Caco-2 (cell line): ENCODE measurements around the gene RTN4RL1. TPM values are rescaled to one million over a fixed set of nuclear protein-coding genes. Genes with fewer than 3 reads are reported as not detected.

ENCODE experiments used
- BruUV-seq: library from RNA; stranded (reverse); fragments of 400-500 nt; replicated peaks from 2 replicates; lab custom pipeline; 2021; lab: Mats Ljungman, UMichigan
- CTCF ChIA-PET: fragments of 300-600 bp; sonication (Branson Sonifier 250); formaldehyde crosslinking; loops from one replicate; lab custom pipeline; 2022; ENCODE audit warnings: antibody characterized with exemption; lab: Charles Lee
- POLR2A ChIA-PET: fragments of 300-600 bp; sonication (Branson Sonifier 250); formaldehyde crosslinking; loops from one replicate; lab custom pipeline; 2022; ENCODE audit warnings: antibody characterized with exemption; lab: Charles Lee
- DNase-seq, 2 experiments: peaks; one replicate each; pipeline versions ENCODE4 v3.0.0 to v3.0.0-alpha.2; 2020 to 2022
- H3K27me3 ChIP-seq: replicated peaks from 2 replicates; pipeline ENCODE4 v1.6.0; 2011; ENCODE audit warnings: low read length; ENCODE audit not compliant: control insufficient read depth, insufficient read depth
- H3K36me3 ChIP-seq: 2 replicates; pipeline ENCODE4 v1.5.1; 2011; ENCODE audit warnings: low read length; ENCODE audit not compliant: control insufficient read depth, insufficient read depth
- H3K4me1 ChIP-seq: fragments of 250-450 bp; sonication (Bioruptor Pico); 2 replicates; pipeline ENCODE4 v1.5.1; 2020; ENCODE audit warnings: mild to moderate bottlenecking
- H3K4me3 ChIP-seq: 2 replicates; pipeline ENCODE4 v1.5.1; 2011; ENCODE audit warnings: low read depth, mild to moderate bottlenecking, control low read depth, low read length
- H3K9me3 ChIP-seq: fragments of 250-450 bp; sonication (Bioruptor Pico); 2 replicates; pipeline ENCODE4 v1.5.1; 2020; ENCODE audit warnings: mild to moderate bottlenecking, moderate library complexity
- H3K27ac Mint-ChIP-seq: one replicate; pipeline ENCODE4 v1.8.0; 2022; ENCODE audit warnings: mixed read lengths; ENCODE audit not compliant: unreplicated experiment
- H3K27me3 Mint-ChIP-seq: one replicate; pipeline ENCODE4 v1.8.0; 2022; ENCODE audit warnings: mixed read lengths; ENCODE audit not compliant: insufficient read depth, unreplicated experiment
- H3K36me3 Mint-ChIP-seq: one replicate; pipeline ENCODE4 v1.8.0; 2022; ENCODE audit warnings: mild to moderate bottlenecking, mixed read lengths; ENCODE audit not compliant: insufficient read depth, unreplicated experiment
- H3K4me1 Mint-ChIP-seq: one replicate; pipeline ENCODE4 v1.8.0; 2022; ENCODE audit warnings: low read depth, mixed read lengths; ENCODE audit not compliant: unreplicated experiment
- H3K4me3 Mint-ChIP-seq: one replicate; pipeline ENCODE4 v1.8.0; 2022; ENCODE audit warnings: mild to moderate bottlenecking, moderate library complexity, mixed read lengths; ENCODE audit not compliant: unreplicated experiment
- H3K9me3 Mint-ChIP-seq: one replicate; pipeline ENCODE4 v1.8.0; 2022; ENCODE audit warnings: mixed read lengths; ENCODE audit not compliant: unreplicated experiment
- intact Hi-C: fragments of 100-400 bp; cut with micrococcal nuclease; formaldehyde crosslinking; loops from one replicate; pipeline ENCODE4 v1.10.0; 2022; ENCODE audit not compliant: unreplicated experiment
- total RNA-seq: library from RNA; stranded (reverse); gene quantifications from 2 replicates; pipeline ENCODE4 v1.2.3, GENCODE V29; 2022
- TF ChIP-seq, protein P1 (sequence below), 2 experiments: fragments of 200-600 bp in 1 of 2; IDR thresholded peaks; 1 replicate in 1 of 2; 2 replicates in 1 of 2; pipeline versions ENCODE4 v1.5.1 to v1.8.0; 2011 to 2022; ENCODE audit warnings: antibody characterized with exemption in 1 of 2, control low read depth in 1 of 2, inconsistent platforms in 1 of 2, low read depth in 1 of 2, low read length in 1 of 2, mild to moderate bottlenecking in 1 of 2, moderate library complexity in 1 of 2; ENCODE audit not compliant: insufficient read depth in 1 of 2, severe bottlenecking in 1 of 2, unreplicated experiment in 1 of 2

The RTN4RL1 gene
- total RNA-seq, 1 experiment from 2014 or later: 0.54 TPM

DNA sequence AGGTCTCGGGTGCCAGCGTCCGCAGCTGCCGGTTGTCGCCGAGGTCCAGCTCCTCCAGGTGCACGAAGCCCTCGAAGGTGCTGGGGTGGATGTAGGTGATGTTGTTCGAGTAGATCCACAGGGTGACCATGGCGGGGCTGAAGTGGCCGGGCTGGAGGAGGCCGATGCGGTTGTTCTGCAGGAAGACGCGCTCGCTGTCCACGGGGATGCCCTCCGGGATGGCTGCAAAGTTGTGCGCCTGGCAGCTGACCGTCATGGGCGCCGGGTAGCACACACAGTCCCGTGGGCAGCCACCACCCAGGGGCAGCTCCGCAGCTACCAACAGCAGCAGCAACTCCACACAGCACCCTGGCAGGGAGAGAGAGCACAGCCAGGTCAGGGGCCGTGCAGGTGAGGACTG lies 87.7 kb downstream of the RTN4RL1 start:
- TF ChIP-seq, protein P1, sequence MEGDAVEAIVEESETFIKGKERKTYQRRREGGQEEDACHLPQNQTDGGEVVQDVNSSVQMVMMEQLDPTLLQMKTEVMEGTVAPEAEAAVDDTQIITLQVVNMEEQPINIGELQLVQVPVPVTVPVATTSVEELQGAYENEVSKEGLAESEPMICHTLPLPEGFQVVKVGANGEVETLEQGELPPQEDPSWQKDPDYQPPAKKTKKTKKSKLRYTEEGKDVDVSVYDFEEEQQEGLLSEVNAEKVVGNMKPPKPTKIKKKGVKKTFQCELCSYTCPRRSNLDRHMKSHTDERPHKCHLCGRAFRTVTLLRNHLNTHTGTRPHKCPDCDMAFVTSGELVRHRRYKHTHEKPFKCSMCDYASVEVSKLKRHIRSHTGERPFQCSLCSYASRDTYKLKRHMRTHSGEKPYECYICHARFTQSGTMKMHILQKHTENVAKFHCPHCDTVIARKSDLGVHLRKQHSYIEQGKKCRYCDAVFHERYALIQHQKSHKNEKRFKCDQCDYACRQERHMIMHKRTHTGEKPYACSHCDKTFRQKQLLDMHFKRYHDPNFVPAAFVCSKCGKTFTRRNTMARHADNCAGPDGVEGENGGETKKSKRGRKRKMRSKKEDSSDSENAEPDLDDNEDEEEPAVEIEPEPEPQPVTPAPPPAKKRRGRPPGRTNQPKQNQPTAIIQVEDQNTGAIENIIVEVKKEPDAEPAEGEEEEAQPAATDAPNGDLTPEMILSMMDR (IDR thresholded peaks at IDR 0.05; ENCODE audit: insufficient read depth in 1 of 2, low read depth in 1 of 2, low read length in 1 of 2, severe bottlenecking in 1 of 2, unreplicated experiment in 1 of 2): no peak
- no peak for DNase-seq
- Histone ChIP-seq H3K4me1 (no peaks in the 10 kb centered on the region), H3K27me3 (no peaks in the 10 kb centered on the region), H3K9me3 (no peaks in the 10 kb centered on the region), H3K4me3 (no peak overlapping the region), H3K36me3 (no peaks in the 10 kb centered on the region)
- no peaks in the 10 kb centered on the region for H3K4me1 Mint-ChIP-seq
- no peaks in the 10 kb centered on the region for H3K27me3 Mint-ChIP-seq
- H3K27ac Mint-ChIP-seq: no peak overlapping the region
- H3K36me3 Mint-ChIP-seq: no peaks in the 10 kb centered on the region
- intact Hi-C loops: no loop called here
- H3K4me3 Mint-ChIP-seq: no peak overlapping the region
- POLR2A ChIA-PET: no interaction called here
- no peaks in the 10 kb centered on the region for H3K9me3 Mint-ChIP-seq
- CTCF ChIA-PET: no interaction called here
- BruUV-seq: no TSS peak

DNA sequence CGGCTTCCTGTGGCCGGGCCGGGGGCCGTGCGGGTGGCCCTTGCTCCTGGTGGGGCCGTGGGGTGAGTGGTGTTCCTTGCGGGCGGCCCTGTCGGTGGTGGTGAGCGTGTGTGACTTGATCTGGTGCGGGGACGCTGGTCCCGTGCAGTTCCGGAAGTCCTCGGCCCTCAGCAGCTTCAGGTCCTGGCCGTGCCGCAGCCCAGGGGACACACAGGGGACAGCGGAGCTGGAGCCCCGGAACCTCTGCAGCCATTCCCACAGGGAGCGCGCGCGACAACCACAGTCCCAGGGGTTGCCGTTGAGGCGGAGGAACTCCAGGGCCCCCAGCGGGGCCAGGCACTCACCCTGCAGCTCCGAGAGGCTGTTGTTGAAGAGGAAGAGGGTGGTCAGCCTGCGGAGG lies 88.4 kb downstream of the RTN4RL1 start:
- BruUV-seq: no TSS peak
- Histone ChIP-seq H3K4me3 (no peak overlapping the region), H3K27me3 (no peaks in the 10 kb centered on the region), H3K4me1 (peaks cover 5% of the 10 kb centered on the region; the same call in 1 of the 2 replicates), H3K9me3 (no peaks in the 10 kb centered on the region), H3K36me3 (no peaks in the 10 kb centered on the region)
- ChIA-PET CTCF (interaction anchor here (0.6 kb wide), 1 partner anchor 93 kb away, joined by 3 read pairs; the partner anchor contains the start of gene DPH1), POLR2A (no interaction called here)
- H3K4me3 Mint-ChIP-seq: no peak overlapping the region
- H3K27ac Mint-ChIP-seq: no peak overlapping the region
- H3K27me3 Mint-ChIP-seq: no peaks in the 10 kb centered on the region
- TF ChIP-seq, protein P1 (IDR thresholded peaks at IDR 0.05; ENCODE audit: insufficient read depth in 1 of 2, low read depth in 1 of 2, low read length in 1 of 2, severe bottlenecking in 1 of 2, unreplicated experiment in 1 of 2): no peak
- H3K4me1 Mint-ChIP-seq: no peaks in the 10 kb centered on the region
- H3K9me3 Mint-ChIP-seq: no peaks in the 10 kb centered on the region
- no peaks in the 10 kb centered on the region for H3K36me3 Mint-ChIP-seq
- no peak for DNase-seq
- intact Hi-C loops: no loop called here

DNA sequence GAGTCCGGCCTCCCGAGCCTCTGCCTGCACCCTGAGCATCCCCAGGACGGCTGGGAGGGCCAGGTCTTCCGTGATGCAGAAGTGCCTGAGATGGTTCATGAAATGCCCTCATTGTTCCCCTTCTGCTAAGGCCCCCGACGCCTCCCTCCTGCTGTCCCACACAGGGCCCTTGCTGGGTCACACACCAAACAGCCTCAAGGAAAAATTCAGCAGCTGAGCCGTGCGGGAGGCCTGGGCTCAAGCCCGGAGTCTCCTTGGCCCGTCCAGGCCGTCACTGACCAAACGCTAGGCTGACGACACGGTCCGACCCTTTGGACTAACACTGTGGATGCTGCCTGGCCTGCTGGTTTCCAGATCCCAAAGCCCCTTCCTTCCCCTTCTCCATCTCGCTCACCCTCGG lies 90.2 kb downstream of the RTN4RL1 start:
- Mint-ChIP-seq H3K27me3 (no peaks in the 10 kb centered on the region), H3K9me3 (no peaks in the 10 kb centered on the region), H3K4me3 (no peak overlapping the region), H3K4me1 (no peaks in the 10 kb centered on the region), H3K36me3 (no peaks in the 10 kb centered on the region), H3K27ac (no peak overlapping the region)
- ChIA-PET POLR2A (no interaction called here), CTCF (no interaction called here)
- no peaks in the 10 kb centered on the region for H3K36me3 ChIP-seq
- DNase-seq: no peak
- H3K4me3 ChIP-seq: no peak overlapping the region
- TF ChIP-seq, protein P1 (IDR thresholded peaks at IDR 0.05; ENCODE audit: insufficient read depth in 1 of 2, low read depth in 1 of 2, low read length in 1 of 2, severe bottlenecking in 1 of 2, unreplicated experiment in 1 of 2): no peak
- H3K4me1 ChIP-seq: peaks cover 5% of the 10 kb centered on the region; the same call in 1 of the 2 replicates
- H3K9me3 ChIP-seq: no peaks in the 10 kb centered on the region
- no TSS peak for BruUV-seq
- no peaks in the 10 kb centered on the region for H3K27me3 ChIP-seq
- intact Hi-C loops: no loop called here
